Endothelial cell of umbilical vein (primary cell): ENCODE data around the gene CARMIL1. TPM values are rescaled to one million over a fixed set of nuclear protein-coding genes. Genes with fewer than 3 reads are reported as not detected.

Experiments
- BruUV-seq: library from RNA; stranded (reverse); fragments of 400-500 nt; replicated peaks from 2 replicates; lab custom pipeline; 2021; lab: Mats Ljungman, UMichigan
- CTCF ChIA-PET: fragments of 300-600, 350-600 bp; sonication (Branson Sonifier 250); formaldehyde crosslinking; loops from one replicate; lab custom pipeline; 2021; ENCODE audit warnings: antibody characterized with exemption, inconsistent platforms; lab: Charles Lee
- POLR2A ChIA-PET: fragments of 300-600, 350-600 bp; sonication (Branson Sonifier 250); formaldehyde crosslinking; loops from one replicate; lab custom pipeline; 2021; ENCODE audit warnings: antibody characterized with exemption, inconsistent platforms; lab: Charles Lee
- DNase-seq: peaks from one replicate; pipeline ENCODE4 v3.0.0-alpha.2; 2011; ENCODE audit warnings: low read depth, low spot score
- FAIRE-seq: peaks from 2 replicates; lab custom pipeline; 2011; peaks lifted over from hg19 to GRCh38; lab: Jason Lieb, UNC
- H2AFZ ChIP-seq: 2 replicates; pipeline ENCODE4 v1.6.0; 2012; ENCODE audit warnings: low read depth, low read length, control low read depth, inconsistent platforms
- H3K27ac ChIP-seq: 2 replicates; pipeline ENCODE4 v1.5.1; 2011; ENCODE audit warnings: low read depth, mild to moderate bottlenecking, control low read depth, low read length, moderate library complexity; ENCODE audit not compliant: insufficient read depth
- H3K27me3 ChIP-seq, 2 experiments: 2 replicates each; pipeline versions ENCODE4 v1.6.0 to v1.6.1; 2011; ENCODE audit warnings: low read length in 2 of 2, mixed read lengths in 1 of 2; ENCODE audit not compliant: control insufficient read depth in 2 of 2, insufficient read depth in 2 of 2
- H3K36me3 ChIP-seq, 2 experiments: 2 replicates in 1 of 2; 3 replicates in 1 of 2; pipeline ENCODE4 v1.5.1; 2011; ENCODE audit warnings: low read length in 2 of 2, mild to moderate bottlenecking in 1 of 2, moderate library complexity in 1 of 2; ENCODE audit not compliant: control insufficient read depth in 2 of 2, insufficient read depth in 2 of 2; ENCODE audit errors: extremely low read depth in 1 of 2
- H3K4me1 ChIP-seq: 3 replicates; pipeline ENCODE4 v1.5.1; 2011; ENCODE audit warnings: mild to moderate bottlenecking, low read length; ENCODE audit not compliant: control insufficient read depth, insufficient read depth; ENCODE audit errors: extremely low read depth
- H3K4me2 ChIP-seq: 2 replicates; pipeline ENCODE4 v1.6.1; 2011; ENCODE audit warnings: low read length, control low read depth, mixed read lengths; ENCODE audit not compliant: insufficient read depth
- H3K4me3 ChIP-seq, 3 experiments: fragments of 200-600 bp in 1 of 3; sonication (generic), shearing (Covaris generic) in 1 of 3; replicated peaks in 1 of 3; 2 replicates each; pipeline ENCODE4 v1.5.1; 2011 to 2016; ENCODE audit warnings: control low read depth in 3 of 3, low read length in 3 of 3, mild to moderate bottlenecking in 2 of 3, inconsistent platforms in 1 of 3, low read depth in 1 of 3, moderate library complexity in 1 of 3; ENCODE audit not compliant: insufficient read depth in 1 of 3
- H3K79me2 ChIP-seq: 2 replicates; pipeline ENCODE4 v1.6.0; 2012; ENCODE audit warnings: low read length, inconsistent platforms; ENCODE audit not compliant: control insufficient read depth, insufficient read depth
- H3K9ac ChIP-seq: replicated peaks from 2 replicates; pipeline ENCODE3; 2011; ENCODE audit warnings: low read length, control low read depth; ENCODE audit not compliant: insufficient read depth; ENCODE audit errors: extremely low read depth
- H3K9me1 ChIP-seq: replicated peaks from 3 replicates; pipeline ENCODE4 v1.6.0; 2011; ENCODE audit warnings: mild to moderate bottlenecking, low read length; ENCODE audit not compliant: control insufficient read depth, insufficient read depth; ENCODE audit errors: extremely low read depth
- H3K9me3 ChIP-seq: replicated peaks from 2 replicates; pipeline ENCODE4 v1.5.1; 2012; ENCODE audit warnings: low read length, inconsistent platforms; ENCODE audit not compliant: control insufficient read depth, insufficient read depth
- H4K20me1 ChIP-seq: replicated peaks from 2 replicates; pipeline ENCODE3; 2011; ENCODE audit warnings: mild to moderate bottlenecking, low read length; ENCODE audit not compliant: control insufficient read depth, insufficient read depth; ENCODE audit errors: extremely low read depth
- EZH2 ChIP-seq: IDR thresholded peaks from 2 replicates; pipeline ENCODE4 v1.6.1; 2012; ENCODE audit warnings: borderline replicate concordance, low read depth, mild to moderate bottlenecking, moderate library complexity, low read length, inconsistent platforms; ENCODE audit not compliant: severe bottlenecking
- FOS ChIP-seq: IDR thresholded peaks from 2 replicates; pipeline ENCODE4 v1.6.1; 2011; ENCODE audit warnings: mild to moderate bottlenecking, low read length, moderate library complexity, borderline replicate concordance; ENCODE audit not compliant: insufficient read depth
- GATA2 ChIP-seq: IDR thresholded peaks from 2 replicates; pipeline ENCODE4 v1.7.0; 2011; ENCODE audit warnings: low read depth, mild to moderate bottlenecking, moderate library complexity, mixed read lengths, low read length; ENCODE audit not compliant: insufficient read length, insufficient read depth
- JUN ChIP-seq: IDR thresholded peaks from 2 replicates; pipeline ENCODE4 v1.6.1; 2011; ENCODE audit warnings: borderline replicate concordance, low read depth; ENCODE audit not compliant: insufficient read length, insufficient read depth
- MAX ChIP-seq: IDR thresholded peaks from 2 replicates; pipeline ENCODE4 v1.6.1; 2011; ENCODE audit not compliant: insufficient read depth, insufficient read length
- MYC ChIP-seq: IDR thresholded peaks from one replicate; pipeline ENCODE4 v1.6.1; 2011; ENCODE audit warnings: mild to moderate bottlenecking, low read depth, low read length
- POLR2A ChIP-seq: IDR thresholded peaks from 2 replicates; pipeline ENCODE4 v1.6.1; 2012; ENCODE audit warnings: low read depth, mild to moderate bottlenecking, control low read depth, low read length
- POLR2AphosphoS5 ChIP-seq: IDR thresholded peaks from 2 replicates; pipeline ENCODE4 v1.6.1; 2012; ENCODE audit warnings: low read depth, mild to moderate bottlenecking, control low read depth, low read length, moderate library complexity; ENCODE audit not compliant: insufficient read depth
- dilution Hi-C: fragments of 300-500 bp; cut with MboI; formaldehyde crosslinking; loops from one replicate; pipeline ENCODE4 v1.15.0; 2019; ENCODE audit warnings: low sequenced_read_pairs; ENCODE audit not compliant: extremely low pct_ligation_motif_present
- intact Hi-C: fragments of 100-400 bp; cut with micrococcal nuclease; formaldehyde crosslinking; loops from one replicate; pipeline ENCODE4 v1.10.0; 2022
- polyA plus RNA-seq, 4 experiments: library from polyadenylated mRNA; depleted of rRNA in 3 of 4; stranded (reverse) in 3 of 4; unstranded in 1 of 4; fragments of >200 nt; gene quantifications; 2 replicates each; pipeline versions ENCODE4 v1.2.1 to v1.2.3, GENCODE V29; 2011 to 2012; ENCODE audit warnings: missing spikeins in 1 of 4
- total RNA-seq: library from RNA; stranded (reverse); gene quantifications from 2 replicates; pipeline ENCODE4 v1.2.3, GENCODE V29; 2021
- TF ChIP-seq, protein P1 (sequence below), 2 donors: IDR thresholded peaks; 1 replicate in 1 of 2; 2 replicates in 1 of 2; pipeline ENCODE4 v1.5.1; 2011; ENCODE audit warnings: low read length in 2 of 2, mild to moderate bottlenecking in 2 of 2, moderate library complexity in 2 of 2, control low read depth in 1 of 2, inconsistent platforms in 1 of 2, low read depth in 1 of 2; ENCODE audit not compliant: insufficient read depth in 1 of 2; ENCODE audit errors: extremely low read depth in 1 of 2

CARMIL1 gene
- total and polyA plus RNA-seq, 2 donors (not counting 3 experiments of a cell fraction or from before 2014, with no cell fraction given), result 1.3 to 8.7 TPM

- no peaks in the 10 kb centered on the region for H3K9me3 ChIP-seq
- no peaks in the 10 kb centered on the region for H3K27me3 ChIP-seq
- H3K4me3 ChIP-seq, result no peak overlapping the region
- TF ChIP-seq GATA2, result no peak
- TF ChIP-seq, protein P1, sequence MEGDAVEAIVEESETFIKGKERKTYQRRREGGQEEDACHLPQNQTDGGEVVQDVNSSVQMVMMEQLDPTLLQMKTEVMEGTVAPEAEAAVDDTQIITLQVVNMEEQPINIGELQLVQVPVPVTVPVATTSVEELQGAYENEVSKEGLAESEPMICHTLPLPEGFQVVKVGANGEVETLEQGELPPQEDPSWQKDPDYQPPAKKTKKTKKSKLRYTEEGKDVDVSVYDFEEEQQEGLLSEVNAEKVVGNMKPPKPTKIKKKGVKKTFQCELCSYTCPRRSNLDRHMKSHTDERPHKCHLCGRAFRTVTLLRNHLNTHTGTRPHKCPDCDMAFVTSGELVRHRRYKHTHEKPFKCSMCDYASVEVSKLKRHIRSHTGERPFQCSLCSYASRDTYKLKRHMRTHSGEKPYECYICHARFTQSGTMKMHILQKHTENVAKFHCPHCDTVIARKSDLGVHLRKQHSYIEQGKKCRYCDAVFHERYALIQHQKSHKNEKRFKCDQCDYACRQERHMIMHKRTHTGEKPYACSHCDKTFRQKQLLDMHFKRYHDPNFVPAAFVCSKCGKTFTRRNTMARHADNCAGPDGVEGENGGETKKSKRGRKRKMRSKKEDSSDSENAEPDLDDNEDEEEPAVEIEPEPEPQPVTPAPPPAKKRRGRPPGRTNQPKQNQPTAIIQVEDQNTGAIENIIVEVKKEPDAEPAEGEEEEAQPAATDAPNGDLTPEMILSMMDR (IDR thresholded peaks at IDR 0.05; ENCODE audit: extremely low read depth in 1 of 2, insufficient read depth in 1 of 2, low read depth in 1 of 2, low read length in 2 of 2), result peak; percentile 73 to 83
- dilution Hi-C loops, result no loop called here
- H3K9ac ChIP-seq, result no peak overlapping the region
- FAIRE-seq (peak; percentile 73), DNase-seq (peak; percentile 73)
- intact Hi-C loops, result loop anchor here (1.0 to 5.0 kb wide), 6 partner anchors 66 to 633 kb away; partner anchors contain the start of gene CARMIL1
- H3K27ac ChIP-seq, result no peak overlapping the region
- H3K4me2 ChIP-seq, result no peak overlapping the region
- no peaks in the 10 kb centered on the region for H3K4me1 ChIP-seq
- CTCF ChIA-PET, result interaction anchor here (0.5 to 3.8 kb wide), 62 partner anchors 8 to 634 kb away, joined by 3 to 164 read pairs (median 4); partner anchors contain the start of gene CARMIL1
- H3K36me3 ChIP-seq, result no peaks in the 10 kb centered on the region
- BruUV-seq, result no TSS peak
- H2AFZ ChIP-seq, result peak overlapping the region; percentile 49
- POLR2A ChIA-PET, result interaction anchor here (1.0 kb wide), 1 partner anchor 212 kb away, joined by 4 read pairs; the partner anchor contains the start of gene CARMIL1
- no peaks in the 10 kb centered on the region for H4K20me1 ChIP-seq
- H3K9me1 ChIP-seq, result no peaks in the 10 kb centered on the region
- no peaks in the 10 kb centered on the region for H3K79me2 ChIP-seq
These were observed 211.0 kb downstream of the CARMIL1 start for GRCh38 chr6:25490018-25490801.

DNA sequence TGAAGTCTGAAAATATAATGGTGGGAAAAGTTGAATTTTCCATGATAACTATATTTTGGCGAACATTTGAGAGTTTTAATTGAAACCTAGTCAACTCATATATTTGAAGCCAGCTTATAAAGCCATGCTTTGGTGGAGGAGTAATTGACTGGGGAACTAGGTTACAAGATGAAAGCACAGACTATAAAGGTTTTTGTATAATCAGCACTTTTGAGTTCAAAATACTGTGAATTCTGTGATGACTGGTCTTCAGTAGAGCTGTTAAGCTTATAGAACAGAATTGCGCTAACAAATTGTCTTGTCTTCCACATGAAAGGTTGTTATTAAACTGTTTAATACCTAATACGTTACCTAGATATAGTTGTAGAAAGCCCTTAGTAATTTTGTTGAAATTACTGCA lies 213.8 kb downstream of the CARMIL1 start:
- intact Hi-C loops (loop anchor here (5.0 kb wide), 1 partner anchor 636 kb away; no protein-coding TSS in a partner anchor), dilution Hi-C loops (no loop called here)
- no peaks in the 10 kb centered on the region for H3K36me3 ChIP-seq
- DNase-seq (no peak), FAIRE-seq (no peak)
- H3K27me3 ChIP-seq, result no peaks in the 10 kb centered on the region
- H3K4me1 ChIP-seq, result no peaks in the 10 kb centered on the region
- no peaks in the 10 kb centered on the region for H4K20me1 ChIP-seq
- H3K4me3 ChIP-seq, result no peak overlapping the region
- H3K9ac ChIP-seq, result no peak overlapping the region
- no peak overlapping the region for H3K4me2 ChIP-seq
- H3K79me2 ChIP-seq, result no peaks in the 10 kb centered on the region
- no peak overlapping the region for H3K27ac ChIP-seq
- TF ChIP-seq EZH2 (no peak), POLR2A (no peak), MAX (no peak), JUN (no peak), POLR2AphosphoS5 (no peak), MYC (no peak), GATA2 (no peak), FOS (no peak)
- TF ChIP-seq, protein P1 (IDR thresholded peaks at IDR 0.05; ENCODE audit: extremely low read depth in 1 of 2, insufficient read depth in 1 of 2, low read depth in 1 of 2, low read length in 2 of 2), result no peak
- ChIA-PET CTCF (interaction anchor here (3.8 kb wide), 1 partner anchor 215 kb away, joined by 161 read pairs; the partner anchor contains the start of gene CARMIL1), POLR2A (no interaction called here)
- no peaks in the 10 kb centered on the region for H3K9me1 ChIP-seq
- H2AFZ ChIP-seq, result no peak overlapping the region
- BruUV-seq, result no TSS peak
- no peaks in the 10 kb centered on the region for H3K9me3 ChIP-seq
